HL-60 (cell line): Measurements from ENCODE around the gene FREM3.
"Not testable (repeated sequence)": the region's sequence is repeated elsewhere in the genome, so short reads cannot be mapped to it uniquely, and the experiment has no call there.

Source experiments
- DNase-seq, 2 experiments: peaks; one replicate each; pipeline ENCODE4 v3.0.0-alpha.2; 2010 to 2020; ENCODE audit warnings: low read depth in 1 of 2, low spot score in 1 of 2
- H3K27ac ChIP-seq: fragments of 250-450 bp; sonication (Bioruptor Pico); replicated peaks from 2 replicates; pipeline ENCODE4 v1.5.1; 2020; ENCODE audit warnings: mild to moderate bottlenecking, moderate library complexity
- H3K27me3 ChIP-seq: fragments of 250-450 bp; sonication (Bioruptor Pico); 2 replicates; pipeline ENCODE4 v1.5.1; 2021; ENCODE audit warnings: mild to moderate bottlenecking, moderate library complexity; ENCODE audit not compliant: insufficient read depth, poor library complexity, severe bottlenecking
- H3K4me3 ChIP-seq: replicated peaks from 2 replicates; pipeline ENCODE4 v1.5.1; 2011; ENCODE audit warnings: mild to moderate bottlenecking, control low read depth, low read length; ENCODE audit not compliant: insufficient read depth
- GABPA ChIP-seq: IDR thresholded peaks from 2 replicates; pipeline ENCODE4 v1.6.1; 2012; ENCODE audit warnings: low read depth
- POLR2AphosphoS5 ChIP-seq: IDR thresholded peaks from 2 replicates; pipeline ENCODE4 v1.6.1; 2012; ENCODE audit warnings: low read depth
- SPI1 ChIP-seq: IDR thresholded peaks from 2 replicates; pipeline ENCODE4 v1.6.1; 2012; ENCODE audit warnings: low read depth, mild to moderate bottlenecking, borderline replicate concordance
- TF ChIP-seq, protein P1 (sequence below): IDR thresholded peaks from one replicate; pipeline ENCODE4 v1.5.1; 2011; ENCODE audit warnings: low read length, control low read depth, inconsistent platforms; ENCODE audit not compliant: insufficient read depth
- TF ChIP-seq, protein P2 (sequence below): IDR thresholded peaks from 2 replicates; pipeline ENCODE4 v1.6.1; 2012; ENCODE audit warnings: low read depth; ENCODE audit not compliant: insufficient replicate concordance

FREM3 gene

DNA sequence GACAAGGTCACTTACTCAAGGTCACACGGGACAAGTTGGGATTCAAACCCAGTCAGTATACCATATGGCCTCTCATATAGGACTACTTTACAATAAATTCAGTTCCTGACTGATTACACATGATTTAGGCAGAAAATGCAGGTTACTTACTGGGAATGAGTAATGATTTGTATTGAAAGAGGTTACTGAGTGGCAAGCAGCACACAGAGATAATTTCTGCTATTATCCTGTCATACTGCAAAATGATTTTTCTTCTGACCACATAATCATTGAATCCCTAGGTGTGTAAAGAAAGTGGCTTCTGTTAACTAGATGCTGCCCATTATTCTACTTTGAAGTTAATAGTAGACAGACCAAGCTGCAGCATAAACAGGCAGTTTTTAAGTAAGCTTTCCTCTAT is 8.2 kb downstream of the FREM3 start:
- DNase-seq = no peak
- Histone ChIP-seq H3K4me3 (no peak overlapping the region), H3K27me3 (no peaks in the 10 kb centered on the region), H3K27ac (no peak overlapping the region)
- TF ChIP-seq, protein P1, sequence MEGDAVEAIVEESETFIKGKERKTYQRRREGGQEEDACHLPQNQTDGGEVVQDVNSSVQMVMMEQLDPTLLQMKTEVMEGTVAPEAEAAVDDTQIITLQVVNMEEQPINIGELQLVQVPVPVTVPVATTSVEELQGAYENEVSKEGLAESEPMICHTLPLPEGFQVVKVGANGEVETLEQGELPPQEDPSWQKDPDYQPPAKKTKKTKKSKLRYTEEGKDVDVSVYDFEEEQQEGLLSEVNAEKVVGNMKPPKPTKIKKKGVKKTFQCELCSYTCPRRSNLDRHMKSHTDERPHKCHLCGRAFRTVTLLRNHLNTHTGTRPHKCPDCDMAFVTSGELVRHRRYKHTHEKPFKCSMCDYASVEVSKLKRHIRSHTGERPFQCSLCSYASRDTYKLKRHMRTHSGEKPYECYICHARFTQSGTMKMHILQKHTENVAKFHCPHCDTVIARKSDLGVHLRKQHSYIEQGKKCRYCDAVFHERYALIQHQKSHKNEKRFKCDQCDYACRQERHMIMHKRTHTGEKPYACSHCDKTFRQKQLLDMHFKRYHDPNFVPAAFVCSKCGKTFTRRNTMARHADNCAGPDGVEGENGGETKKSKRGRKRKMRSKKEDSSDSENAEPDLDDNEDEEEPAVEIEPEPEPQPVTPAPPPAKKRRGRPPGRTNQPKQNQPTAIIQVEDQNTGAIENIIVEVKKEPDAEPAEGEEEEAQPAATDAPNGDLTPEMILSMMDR = no peak
- no peak for TF ChIP-seq SPI1
- TF ChIP-seq, protein P2, sequence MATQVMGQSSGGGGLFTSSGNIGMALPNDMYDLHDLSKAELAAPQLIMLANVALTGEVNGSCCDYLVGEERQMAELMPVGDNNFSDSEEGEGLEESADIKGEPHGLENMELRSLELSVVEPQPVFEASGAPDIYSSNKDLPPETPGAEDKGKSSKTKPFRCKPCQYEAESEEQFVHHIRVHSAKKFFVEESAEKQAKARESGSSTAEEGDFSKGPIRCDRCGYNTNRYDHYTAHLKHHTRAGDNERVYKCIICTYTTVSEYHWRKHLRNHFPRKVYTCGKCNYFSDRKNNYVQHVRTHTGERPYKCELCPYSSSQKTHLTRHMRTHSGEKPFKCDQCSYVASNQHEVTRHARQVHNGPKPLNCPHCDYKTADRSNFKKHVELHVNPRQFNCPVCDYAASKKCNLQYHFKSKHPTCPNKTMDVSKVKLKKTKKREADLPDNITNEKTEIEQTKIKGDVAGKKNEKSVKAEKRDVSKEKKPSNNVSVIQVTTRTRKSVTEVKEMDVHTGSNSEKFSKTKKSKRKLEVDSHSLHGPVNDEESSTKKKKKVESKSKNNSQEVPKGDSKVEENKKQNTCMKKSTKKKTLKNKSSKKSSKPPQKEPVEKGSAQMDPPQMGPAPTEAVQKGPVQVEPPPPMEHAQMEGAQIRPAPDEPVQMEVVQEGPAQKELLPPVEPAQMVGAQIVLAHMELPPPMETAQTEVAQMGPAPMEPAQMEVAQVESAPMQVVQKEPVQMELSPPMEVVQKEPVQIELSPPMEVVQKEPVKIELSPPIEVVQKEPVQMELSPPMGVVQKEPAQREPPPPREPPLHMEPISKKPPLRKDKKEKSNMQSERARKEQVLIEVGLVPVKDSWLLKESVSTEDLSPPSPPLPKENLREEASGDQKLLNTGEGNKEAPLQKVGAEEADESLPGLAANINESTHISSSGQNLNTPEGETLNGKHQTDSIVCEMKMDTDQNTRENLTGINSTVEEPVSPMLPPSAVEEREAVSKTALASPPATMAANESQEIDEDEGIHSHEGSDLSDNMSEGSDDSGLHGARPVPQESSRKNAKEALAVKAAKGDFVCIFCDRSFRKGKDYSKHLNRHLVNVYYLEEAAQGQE = no peak
- no peak for TF ChIP-seq POLR2AphosphoS5
- TF ChIP-seq GABPA = no peak

DNA sequence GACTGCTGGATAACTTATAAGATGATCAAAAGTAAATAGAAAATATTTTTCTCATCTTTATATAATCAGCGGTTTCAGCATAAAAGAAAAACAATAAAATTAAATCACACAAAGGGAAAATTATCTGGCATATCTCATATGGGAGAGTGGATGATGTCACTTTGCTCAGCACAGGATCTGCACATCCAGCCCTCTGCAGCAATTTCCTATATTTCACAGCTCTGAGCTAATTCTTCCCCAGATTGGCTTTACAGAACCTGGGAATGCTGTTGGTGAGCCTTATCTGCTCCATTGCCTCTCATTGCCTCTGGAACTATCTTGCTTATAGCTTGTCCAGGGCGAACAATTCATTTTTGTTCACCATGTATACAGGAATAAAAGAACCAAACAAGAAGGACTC is 21.0 kb downstream of the FREM3 start:
- Histone ChIP-seq H3K27me3 (no peaks in the 10 kb centered on the region), H3K4me3 (no peak overlapping the region), H3K27ac (no peak overlapping the region)
- DNase-seq = no peak
- TF ChIP-seq POLR2AphosphoS5 (no peak), GABPA (no peak), SPI1 (no peak)
- TF ChIP-seq, protein P1 = no peak
- TF ChIP-seq, protein P2 = no peak

DNA sequence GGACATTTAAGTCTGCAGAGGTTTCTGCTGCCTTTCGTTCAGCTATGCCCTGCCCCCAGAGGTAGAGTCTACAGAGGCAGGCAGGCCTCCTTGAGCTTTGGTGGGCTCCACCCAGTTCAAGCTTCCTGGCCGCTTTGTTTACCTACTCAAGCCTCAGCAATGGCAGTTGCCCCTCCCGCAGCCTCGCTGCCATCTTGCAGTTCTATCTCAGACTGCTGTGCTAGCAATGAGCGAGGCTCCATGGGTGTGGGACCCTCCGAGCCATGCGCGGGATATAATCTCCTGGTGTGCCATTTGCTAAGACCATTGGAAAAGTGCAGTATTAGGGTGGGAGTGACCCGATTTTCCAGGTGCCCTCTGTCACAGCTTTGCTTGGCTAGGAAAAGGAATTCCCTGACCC is 26.8 kb downstream of the FREM3 start:
- DNase-seq, H3K27me3 ChIP-seq, H3K4me3 ChIP-seq, H3K27ac ChIP-seq: not testable (repeated sequence)

DNA sequence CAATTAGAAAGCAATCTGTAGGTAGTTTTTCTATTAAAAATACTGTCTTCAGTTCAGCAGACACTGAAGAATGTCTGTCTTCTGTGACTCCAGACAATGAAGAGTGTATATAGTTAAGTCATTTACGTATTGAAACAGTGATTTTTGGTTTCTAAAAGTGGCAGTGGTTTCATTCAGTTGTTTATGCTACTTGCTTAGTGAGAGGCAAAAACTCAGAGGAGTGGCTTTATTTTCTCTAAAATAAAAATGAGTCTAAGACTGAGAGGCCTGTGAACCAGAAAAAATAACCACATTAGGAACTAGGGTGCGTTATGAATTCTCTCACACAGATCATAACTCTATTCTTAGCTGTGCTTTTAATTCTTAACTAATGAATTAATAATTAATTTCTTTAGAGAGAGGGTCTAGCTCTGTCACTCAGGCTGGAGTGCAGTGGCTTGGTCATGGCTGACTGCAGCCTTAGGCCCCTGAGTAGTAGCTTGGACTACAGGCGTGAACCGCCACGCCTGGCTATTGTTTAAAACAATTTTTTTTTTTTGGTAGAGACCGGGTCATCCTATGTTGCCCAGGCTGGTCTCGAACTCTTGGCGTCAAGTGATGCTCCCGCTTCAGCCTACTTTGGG is 31.4 kb downstream of the FREM3 start:
- TF ChIP-seq, protein P1 = no peak
- TF ChIP-seq POLR2AphosphoS5 (no peak), SPI1 (no peak), GABPA (no peak)
- TF ChIP-seq, protein P2 = no peak
- H3K4me3 ChIP-seq = no peak overlapping the region
- no peaks in the 10 kb centered on the region for H3K27me3 ChIP-seq
- no peak overlapping the region for H3K27ac ChIP-seq
- no peak for DNase-seq
